SK-N-SH (cell line): Measurements from ENCODE around the gene RIOK3. TPM values are rescaled to one million over a fixed set of nuclear protein-coding genes. Genes with fewer than 3 reads are reported as not detected.

Experiments
- CTCF ChIA-PET: fragments of 300-600, 350-600 bp; formaldehyde crosslinking; extraction: SDS; loops from one replicate; lab custom pipeline; 2021; lab: Yijun Ruan, JAX
- POLR2A ChIA-PET: fragments of 350-600 bp; sonication (Branson Sonifier 250); formaldehyde crosslinking; extraction: SDS; loops from one replicate; lab custom pipeline; 2020; ENCODE audit warnings: antibody characterized with exemption, inconsistent platforms; lab: Yijun Ruan, JAX
- DNase-seq: peaks from one replicate; pipeline ENCODE4 v3.0.0; 2012
- H2AFZ ChIP-seq: fragments of 200-600 bp; sonication (generic); 2 replicates; pipeline ENCODE4 v1.8.1; 2016; ENCODE audit warnings: antibody characterized with exemption, mild to moderate bottlenecking, low read depth
- H3F3A ChIP-seq: fragments of 200-600 bp; sonication (generic); replicated peaks from 2 replicates; pipeline ENCODE3; 2016; ENCODE audit warnings: antibody characterized with exemption, mild to moderate bottlenecking; ENCODE audit not compliant: insufficient read depth
- H3K27ac ChIP-seq, 2 experiments: fragments of 200-500 bp in 1 of 2; fragments of 200-600 bp in 1 of 2; sonication (Bioruptor generic) in 1 of 2; sonication (generic), shearing (Covaris generic) in 1 of 2; 2 replicates each; pipeline versions ENCODE4 v1.5.1 to v1.6.1; 2014 to 2016; ENCODE audit warnings: low read depth in 2 of 2, inconsistent platforms in 1 of 2, low read length in 1 of 2, mild to moderate bottlenecking in 1 of 2, mixed read lengths in 1 of 2
- H3K27me3 ChIP-seq: fragments of 200-600 bp; sonication (generic), shearing (Covaris generic); 2 replicates; pipeline ENCODE4 v1.6.1; 2016; ENCODE audit warnings: mixed run types; ENCODE audit not compliant: insufficient read depth
- H3K36me3 ChIP-seq, 2 experiments: fragments of 200-500 bp in 1 of 2; fragments of 200-600 bp in 1 of 2; sonication (Bioruptor generic) in 1 of 2; sonication (generic) in 1 of 2; replicated peaks in 1 of 2; 2 replicates each; pipeline versions ENCODE3 to v1.5.1; 2014 to 2016; ENCODE audit warnings: low read length in 1 of 2, mild to moderate bottlenecking in 1 of 2; ENCODE audit not compliant: insufficient read depth in 2 of 2, control insufficient read depth in 1 of 2
- H3K4me1 ChIP-seq, 2 experiments: fragments of 200-500 bp in 1 of 2; fragments of 200-600 bp in 1 of 2; sonication (Bioruptor generic) in 1 of 2; sonication (generic), shearing (Covaris generic) in 1 of 2; 2 replicates each; pipeline versions ENCODE4 v1.5.1 to v1.6.1; 2014 to 2016; ENCODE audit warnings: low read depth in 1 of 2, low read length in 1 of 2, mixed run types in 1 of 2; ENCODE audit not compliant: insufficient read depth in 2 of 2, control insufficient read depth in 1 of 2
- H3K4me2 ChIP-seq: fragments of 200-600 bp; sonication (generic), shearing (Covaris generic); 2 replicates; pipeline ENCODE4 v1.6.1; 2017; ENCODE audit warnings: mixed run types
- H3K4me3 ChIP-seq, 2 experiments: fragments of 200-500 bp in 1 of 2; fragments of 200-600 bp in 1 of 2; sonication (Bioruptor generic) in 1 of 2; sonication (generic), shearing (Covaris generic) in 1 of 2; 2 replicates each; pipeline versions ENCODE4 v1.5.1 to v1.8.1; 2014 to 2016; ENCODE audit warnings: low read depth in 2 of 2, inconsistent platforms in 1 of 2, low read length in 1 of 2, mild to moderate bottlenecking in 1 of 2, mixed read lengths in 1 of 2, moderate library complexity in 1 of 2
- H3K79me2 ChIP-seq: fragments of 200-600 bp; sonication (generic); 2 replicates; pipeline ENCODE4 v1.8.1; 2017; ENCODE audit warnings: mild to moderate bottlenecking; ENCODE audit not compliant: insufficient read depth
- H3K9ac ChIP-seq: fragments of 200-600 bp; sonication (generic); 2 replicates; pipeline ENCODE4 v1.6.1; 2017; ENCODE audit warnings: mixed run types
- H3K9me2 ChIP-seq: fragments of 200-600 bp; sonication (generic); 2 replicates; pipeline ENCODE4 v1.6.1; 2017; ENCODE audit warnings: mixed run types
- H3K9me3 ChIP-seq: fragments of 200-600 bp; sonication (generic); 2 replicates; pipeline ENCODE4 v1.6.1; 2017; ENCODE audit warnings: mixed run types, mild to moderate bottlenecking, moderate library complexity
- H4K20me1 ChIP-seq: fragments of 200-600 bp; sonication (generic); 2 replicates; pipeline ENCODE4 v1.6.1; 2017; ENCODE audit warnings: mild to moderate bottlenecking, mixed run types; ENCODE audit not compliant: insufficient read depth
- CHD2 ChIP-seq: fragments of 150-350 bp; IDR thresholded peaks from 2 replicates; pipeline ENCODE4 v1.6.1; 2018; ENCODE audit warnings: low read length; ENCODE audit not compliant: partially characterized antibody
- FOXJ3 ChIP-seq: sonication (generic); formaldehyde crosslinking; IDR thresholded peaks from 2 replicates; pipeline ENCODE4 v1.5.1; 2020; ENCODE audit warnings: mild to moderate bottlenecking, missing genetic modification reagents
- FOXM1 ChIP-seq: IDR thresholded peaks from 2 replicates; pipeline ENCODE4 v1.4.0; 2012; ENCODE audit warnings: low read depth, mild to moderate bottlenecking
- GABPA ChIP-seq: IDR thresholded peaks from 2 replicates; pipeline ENCODE4 v1.4.0; 2012; ENCODE audit warnings: low read depth, mild to moderate bottlenecking
- JUND ChIP-seq: IDR thresholded peaks from 2 replicates; pipeline ENCODE4 v1.4.0; 2012
- MEF2A ChIP-seq: IDR thresholded peaks from 2 replicates; pipeline ENCODE4 v1.4.0; 2012; ENCODE audit warnings: low read depth, borderline replicate concordance
- MXI1 ChIP-seq: IDR thresholded peaks from 2 replicates; pipeline ENCODE4 v1.6.1; 2012; ENCODE audit warnings: mild to moderate bottlenecking, low read depth, low read length, improper control_type of control experiment
- POLR2AphosphoS5 ChIP-seq: IDR thresholded peaks from 2 replicates; pipeline ENCODE4 v1.6.1; 2012; ENCODE audit warnings: low read depth, low read length
- RAD21 ChIP-seq: IDR thresholded peaks from 2 replicates; pipeline ENCODE4 v1.6.1; 2012; ENCODE audit warnings: mild to moderate bottlenecking, low read length
- RCOR1 ChIP-seq: fragments of 150-350 bp; IDR thresholded peaks from 2 replicates; pipeline ENCODE4 v1.6.1; 2017; ENCODE audit warnings: antibody characterized with exemption, low read length
- TAF1 ChIP-seq: IDR thresholded peaks from 2 replicates; pipeline ENCODE4 v1.6.1; 2012; ENCODE audit warnings: low read depth, mild to moderate bottlenecking, low read length, moderate library complexity, borderline replicate concordance
- TCF12 ChIP-seq: IDR thresholded peaks from 2 replicates; pipeline ENCODE4 v1.4.0; 2012
- WGBS: methylation state at CpG from one replicate; pipeline ENCODE4 v1.1.6; 2017; ENCODE audit warnings: low lambda C conversion rate; 5-methylcytosine and 5-hydroxymethylcytosine counted together
- polyA plus RNA-seq, 3 experiments: library from polyadenylated mRNA; depleted of rRNA; stranded (reverse); fragments of >200 nt; gene quantifications; 2 replicates each; pipeline ENCODE4 v1.2.3, GENCODE V29; 2012
- TF ChIP-seq, protein P1 (sequence below): fragments of 200-600 bp; sonication (generic); IDR thresholded peaks from 2 replicates; pipeline ENCODE4 v1.6.1; 2017; ENCODE audit warnings: antibody characterized with exemption, mild to moderate bottlenecking, moderate library complexity
- TF ChIP-seq, protein P2 (sequence below): IDR thresholded peaks from 2 replicates; pipeline ENCODE4 v1.4.0; 2012; ENCODE audit warnings: low read depth
- TF ChIP-seq, protein P3 (sequence below): IDR thresholded peaks from 2 replicates; pipeline ENCODE4 v1.4.0; 2012; ENCODE audit warnings: low read depth, borderline replicate concordance
- TF ChIP-seq, protein P4 (sequence below): IDR thresholded peaks from 2 replicates; pipeline ENCODE4; 2012
- TF ChIP-seq, protein P5 (sequence below): IDR thresholded peaks from 2 replicates; pipeline ENCODE4 v1.4.0; 2012; ENCODE audit warnings: low read depth, borderline replicate concordance

RIOK3 gene
- polyA plus RNA-seq, 1 of the 3 experiments (the other 2 are of a cell fraction): 12.3 TPM

DNA sequence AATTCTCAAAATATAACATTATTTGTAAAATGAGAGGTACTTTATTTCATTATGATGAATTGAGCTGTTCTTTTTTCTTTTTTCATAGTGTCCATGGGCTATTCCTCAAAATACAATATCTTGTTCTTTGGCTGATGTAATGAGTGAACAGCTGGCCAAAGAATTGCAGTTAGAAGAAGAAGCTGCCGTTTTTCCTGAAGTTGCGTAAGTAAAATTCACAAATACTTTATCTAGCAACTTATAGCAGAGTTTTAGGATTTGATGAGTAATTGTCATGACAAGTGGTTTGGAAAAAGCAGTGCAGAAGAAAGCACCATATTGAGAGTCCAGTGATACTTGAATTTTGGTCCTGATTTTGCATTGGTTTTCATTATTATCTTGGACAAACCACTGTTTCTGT lies 9.8 kb downstream of the RIOK3 start:
- Histone ChIP-seq H3K27ac (no peak overlapping the region), H3K9me3 (no peaks in the 10 kb centered on the region), H3K27me3 (no peaks in the 10 kb centered on the region), H3K4me2 (no peak overlapping the region), H3K79me2 (peaks cover 65% of the 10 kb centered on the region), H3K9me2 (no peaks in the 10 kb centered on the region), H4K20me1 (peaks cover 52% of the 10 kb centered on the region), H3K36me3 (peaks cover 43 to 51% of the 10 kb centered on the region in 2 experiments), H3K9ac (no peak overlapping the region), H2AFZ (no peak overlapping the region), H3F3A (peaks cover 3% of the 10 kb centered on the region), H3K4me1 (no peaks in the 10 kb centered on the region; a peak in 1 of 4 replicates), H3K4me3 (no peak overlapping the region)
- ChIA-PET POLR2A (no interaction called here), CTCF (interaction anchor here (0.6 to 1.2 kb wide), 4 partner anchors 26 to 335 kb away, joined by 3 to 4 read pairs (median 3); no protein-coding TSS in a partner anchor)
- WGBS: 79% methylated on average over 2 of the region's 2 CpGs
- no peak for TF ChIP-seq FOXM1
- TF ChIP-seq, protein P1, sequence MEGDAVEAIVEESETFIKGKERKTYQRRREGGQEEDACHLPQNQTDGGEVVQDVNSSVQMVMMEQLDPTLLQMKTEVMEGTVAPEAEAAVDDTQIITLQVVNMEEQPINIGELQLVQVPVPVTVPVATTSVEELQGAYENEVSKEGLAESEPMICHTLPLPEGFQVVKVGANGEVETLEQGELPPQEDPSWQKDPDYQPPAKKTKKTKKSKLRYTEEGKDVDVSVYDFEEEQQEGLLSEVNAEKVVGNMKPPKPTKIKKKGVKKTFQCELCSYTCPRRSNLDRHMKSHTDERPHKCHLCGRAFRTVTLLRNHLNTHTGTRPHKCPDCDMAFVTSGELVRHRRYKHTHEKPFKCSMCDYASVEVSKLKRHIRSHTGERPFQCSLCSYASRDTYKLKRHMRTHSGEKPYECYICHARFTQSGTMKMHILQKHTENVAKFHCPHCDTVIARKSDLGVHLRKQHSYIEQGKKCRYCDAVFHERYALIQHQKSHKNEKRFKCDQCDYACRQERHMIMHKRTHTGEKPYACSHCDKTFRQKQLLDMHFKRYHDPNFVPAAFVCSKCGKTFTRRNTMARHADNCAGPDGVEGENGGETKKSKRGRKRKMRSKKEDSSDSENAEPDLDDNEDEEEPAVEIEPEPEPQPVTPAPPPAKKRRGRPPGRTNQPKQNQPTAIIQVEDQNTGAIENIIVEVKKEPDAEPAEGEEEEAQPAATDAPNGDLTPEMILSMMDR: no peak
- no peak for TF ChIP-seq MXI1
- no peak for TF ChIP-seq GABPA
- no peak for TF ChIP-seq RCOR1
- DNase-seq: no peak

DNA sequence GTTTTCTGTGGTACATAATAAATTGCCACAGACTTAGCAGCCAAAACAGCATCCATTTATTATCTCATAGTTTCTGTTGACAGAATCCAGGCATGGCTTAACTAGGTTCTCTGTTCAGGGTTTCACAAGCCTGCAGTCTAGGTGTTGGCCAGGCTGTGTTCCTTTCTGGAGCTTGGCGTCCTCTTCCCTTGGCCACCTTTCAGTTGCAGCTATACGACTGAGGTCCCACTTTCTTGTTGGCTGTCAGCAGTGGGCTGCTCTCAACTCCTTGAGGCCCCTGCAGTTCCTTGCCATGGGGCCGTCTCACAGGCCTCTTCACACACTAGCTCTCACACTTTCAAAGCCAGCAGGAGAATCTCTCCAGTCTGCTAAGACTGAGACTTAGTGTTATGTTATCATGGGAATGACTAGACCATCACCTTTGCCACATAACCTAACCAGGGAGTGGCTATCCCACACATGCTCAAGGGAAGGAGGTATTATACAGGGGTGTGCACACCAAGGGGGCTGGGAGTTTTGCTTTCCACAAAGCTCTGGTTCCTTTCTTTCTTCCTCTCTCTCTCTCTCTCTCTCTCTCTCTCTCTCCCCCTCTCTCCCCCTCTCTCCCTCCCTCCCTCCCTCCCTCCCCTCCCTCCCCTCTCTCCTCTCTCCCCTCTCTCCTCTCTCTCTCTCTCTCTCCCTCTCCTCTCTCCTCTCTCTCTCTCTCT lies 15.8 kb downstream of the RIOK3 start:
- ChIA-PET POLR2A (no interaction called here), CTCF (interaction anchor here (1.0 kb wide), 1 partner anchor 13 kb away, joined by 3 read pairs; no protein-coding TSS in a partner anchor)
- no peak overlapping the region for H3K27ac ChIP-seq
- no peak for DNase-seq
- H3K4me3 ChIP-seq: no peak overlapping the region
- H3K27me3 ChIP-seq: no peaks in the 10 kb centered on the region
- no peak overlapping the region for H3K9ac ChIP-seq
- WGBS: 89% methylated on average over 3 of the region's 3 CpGs
- TF ChIP-seq FOXM1 (no peak), RAD21 (no peak), TAF1 (no peak), JUND (no peak), RCOR1 (no peak), POLR2AphosphoS5 (no peak), CHD2 (no peak), TCF12 (no peak), FOXJ3 (no peak), MEF2A (no peak)
- TF ChIP-seq, protein P2, sequence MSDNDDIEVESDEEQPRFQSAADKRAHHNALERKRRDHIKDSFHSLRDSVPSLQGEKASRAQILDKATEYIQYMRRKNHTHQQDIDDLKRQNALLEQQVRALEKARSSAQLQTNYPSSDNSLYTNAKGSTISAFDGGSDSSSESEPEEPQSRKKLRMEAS: no peak
- TF ChIP-seq, protein P3, sequence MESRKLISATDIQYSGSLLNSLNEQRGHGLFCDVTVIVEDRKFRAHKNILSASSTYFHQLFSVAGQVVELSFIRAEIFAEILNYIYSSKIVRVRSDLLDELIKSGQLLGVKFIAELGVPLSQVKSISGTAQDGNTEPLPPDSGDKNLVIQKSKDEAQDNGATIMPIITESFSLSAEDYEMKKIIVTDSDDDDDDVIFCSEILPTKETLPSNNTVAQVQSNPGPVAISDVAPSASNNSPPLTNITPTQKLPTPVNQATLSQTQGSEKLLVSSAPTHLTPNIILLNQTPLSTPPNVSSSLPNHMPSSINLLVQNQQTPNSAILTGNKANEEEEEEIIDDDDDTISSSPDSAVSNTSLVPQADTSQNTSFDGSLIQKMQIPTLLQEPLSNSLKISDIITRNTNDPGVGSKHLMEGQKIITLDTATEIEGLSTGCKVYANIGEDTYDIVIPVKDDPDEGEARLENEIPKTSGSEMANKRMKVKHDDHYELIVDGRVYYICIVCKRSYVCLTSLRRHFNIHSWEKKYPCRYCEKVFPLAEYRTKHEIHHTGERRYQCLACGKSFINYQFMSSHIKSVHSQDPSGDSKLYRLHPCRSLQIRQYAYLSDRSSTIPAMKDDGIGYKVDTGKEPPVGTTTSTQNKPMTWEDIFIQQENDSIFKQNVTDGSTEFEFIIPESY: no peak
- TF ChIP-seq, protein P4, sequence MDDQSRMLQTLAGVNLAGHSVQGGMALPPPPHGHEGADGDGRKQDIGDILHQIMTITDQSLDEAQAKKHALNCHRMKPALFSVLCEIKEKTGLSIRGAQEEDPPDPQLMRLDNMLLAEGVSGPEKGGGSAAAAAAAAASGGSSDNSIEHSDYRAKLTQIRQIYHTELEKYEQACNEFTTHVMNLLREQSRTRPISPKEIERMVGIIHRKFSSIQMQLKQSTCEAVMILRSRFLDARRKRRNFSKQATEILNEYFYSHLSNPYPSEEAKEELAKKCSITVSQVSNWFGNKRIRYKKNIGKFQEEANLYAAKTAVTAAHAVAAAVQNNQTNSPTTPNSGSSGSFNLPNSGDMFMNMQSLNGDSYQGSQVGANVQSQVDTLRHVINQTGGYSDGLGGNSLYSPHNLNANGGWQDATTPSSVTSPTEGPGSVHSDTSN: no peak
- TF ChIP-seq, protein P5, sequence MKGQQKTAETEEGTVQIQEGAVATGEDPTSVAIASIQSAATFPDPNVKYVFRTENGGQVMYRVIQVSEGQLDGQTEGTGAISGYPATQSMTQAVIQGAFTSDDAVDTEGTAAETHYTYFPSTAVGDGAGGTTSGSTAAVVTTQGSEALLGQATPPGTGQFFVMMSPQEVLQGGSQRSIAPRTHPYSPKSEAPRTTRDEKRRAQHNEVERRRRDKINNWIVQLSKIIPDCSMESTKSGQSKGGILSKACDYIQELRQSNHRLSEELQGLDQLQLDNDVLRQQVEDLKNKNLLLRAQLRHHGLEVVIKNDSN: no peak
- H3K36me3 ChIP-seq: peaks cover 72 to 78% of the 10 kb centered on the region in 2 experiments
- H3K9me2 ChIP-seq: no peaks in the 10 kb centered on the region
- H2AFZ ChIP-seq: no peak overlapping the region
- no peak overlapping the region for H3K4me2 ChIP-seq
- no peaks in the 10 kb centered on the region for H3K4me1 ChIP-seq
- H3K79me2 ChIP-seq: peaks cover 7% of the 10 kb centered on the region; the same call in 1 of the 2 replicates
- H3K9me3 ChIP-seq: no peaks in the 10 kb centered on the region
- H4K20me1 ChIP-seq: no peaks in the 10 kb centered on the region
- peaks cover under 1% of the 10 kb centered on the region for H3F3A ChIP-seq
